GM23248 (cell line): Measurements from ENCODE around the gene SSPN. TPM values are rescaled to one million over a fixed set of nuclear protein-coding genes. Genes with fewer than 3 reads are reported as not detected.

Experiments
- DNase-seq: peaks from one replicate; pipeline ENCODE4 v3.0.0-alpha.2; 2015
- H2AFZ ChIP-seq: fragments of 200-600 bp; sonication (generic); 2 replicates; pipeline ENCODE4 v1.6.1; 2016; ENCODE audit warnings: antibody characterized with exemption
- H3F3A ChIP-seq: fragments of 200-600 bp; sonication (generic); 2 replicates; pipeline ENCODE4 v1.6.1; 2016; ENCODE audit warnings: mild to moderate bottlenecking, antibody characterized with exemption, mixed run types; ENCODE audit not compliant: insufficient read depth
- H3K27ac ChIP-seq: fragments of 200-600 bp; sonication (generic); 2 replicates; pipeline ENCODE4 v1.5.1; 2016; ENCODE audit warnings: mild to moderate bottlenecking
- H3K27me3 ChIP-seq: fragments of 200-600 bp; sonication (generic); replicated peaks from 2 replicates; pipeline ENCODE4 v1.6.1; 2016; ENCODE audit warnings: mild to moderate bottlenecking; ENCODE audit not compliant: insufficient read depth
- H3K36me3 ChIP-seq: fragments of 200-600 bp; sonication (generic); 2 replicates; pipeline ENCODE4 v1.6.1; 2016; ENCODE audit warnings: low read depth, mild to moderate bottlenecking
- H3K4me1 ChIP-seq: fragments of 200-600 bp; sonication (generic); 2 replicates; pipeline ENCODE4 v1.6.1; 2016; ENCODE audit warnings: mild to moderate bottlenecking; ENCODE audit not compliant: insufficient read depth
- H3K4me2 ChIP-seq: fragments of 200-600 bp; sonication (generic); one replicate; pipeline ENCODE4 v1.6.1; 2016; ENCODE audit warnings: mild to moderate bottlenecking; ENCODE audit not compliant: unreplicated experiment
- H3K4me3 ChIP-seq: fragments of 200-600 bp; sonication (generic); 2 replicates; pipeline ENCODE4 v1.5.1; 2016; ENCODE audit warnings: mild to moderate bottlenecking
- H3K79me2 ChIP-seq: fragments of 200-600 bp; sonication (generic); 2 replicates; pipeline ENCODE4 v1.6.1; 2016; ENCODE audit warnings: mild to moderate bottlenecking; ENCODE audit not compliant: insufficient read depth
- H3K9ac ChIP-seq: fragments of 200-600 bp; sonication (generic); 2 replicates; pipeline ENCODE4 v1.6.1; 2016; ENCODE audit warnings: mild to moderate bottlenecking
- H3K9me2 ChIP-seq: fragments of 200-600 bp; sonication (generic); 2 replicates; pipeline ENCODE4 v1.6.1; 2016; ENCODE audit warnings: mixed run types, mild to moderate bottlenecking, moderate library complexity; ENCODE audit not compliant: insufficient read depth
- H3K9me3 ChIP-seq: fragments of 200-600 bp; sonication (generic); one replicate; pipeline ENCODE4 v1.6.1; 2017; ENCODE audit warnings: low read depth
- H4K20me1 ChIP-seq: fragments of 200-600 bp; sonication (generic); 2 replicates; pipeline ENCODE4 v1.6.0; 2016; ENCODE audit not compliant: insufficient read depth
- EZH2 ChIP-seq: fragments of 200-600 bp; sonication (generic); IDR thresholded peaks from 2 replicates; pipeline ENCODE4 v1.6.1; 2018; ENCODE audit warnings: antibody characterized with exemption, mild to moderate bottlenecking; ENCODE audit not compliant: insufficient read depth, poor library complexity, severe bottlenecking
- EZH2phosphoT487 ChIP-seq: fragments of 200-600 bp; sonication (generic); IDR thresholded peaks from 2 replicates; pipeline ENCODE4 v1.6.1; 2018; ENCODE audit warnings: antibody characterized with exemption, moderate library complexity, mild to moderate bottlenecking, low read depth; ENCODE audit not compliant: insufficient read depth
- WGBS, 2 experiments: methylation state at CpG; one replicate each; pipeline ENCODE4 v1.1.6; 2015 to 2017; ENCODE audit warnings: low lambda C conversion rate in 2 of 2, low coverage in 1 of 2; ENCODE audit errors: missing lambda C conversion rate in 2 of 2; 5-methylcytosine and 5-hydroxymethylcytosine counted together
- in situ Hi-C: fragments of 300-500 bp; cut with MboI; formaldehyde crosslinking; loops from 2 replicates; pipeline ENCODE4 v1.15.0; 2020
- polyA plus RNA-seq: library from polyadenylated mRNA; unstranded; fragments of >200 nt; fragmentation: Nextera tagmentation; extraction: Ambion mirVana; gene quantifications from 2 replicates; pipeline ENCODE4 v1.2.1, GENCODE V29; 2016
- total RNA-seq: library from RNA; depleted of rRNA; stranded (reverse); fragments of >200 nt; shearing (Covaris generic); gene quantifications from 2 replicates; pipeline ENCODE4 v1.2.3, GENCODE V29; 2014

SSPN gene
- total and polyA plus RNA-seq, 2 experiments from 2014 or later, result 12.5 to 22.0 TPM

- peaks cover 39% of the 10 kb centered on the region for H3K4me1 ChIP-seq
These were observed 77.5 kb downstream of the SSPN start for GRCh38 chr12:26272851-26273250.

DNA sequence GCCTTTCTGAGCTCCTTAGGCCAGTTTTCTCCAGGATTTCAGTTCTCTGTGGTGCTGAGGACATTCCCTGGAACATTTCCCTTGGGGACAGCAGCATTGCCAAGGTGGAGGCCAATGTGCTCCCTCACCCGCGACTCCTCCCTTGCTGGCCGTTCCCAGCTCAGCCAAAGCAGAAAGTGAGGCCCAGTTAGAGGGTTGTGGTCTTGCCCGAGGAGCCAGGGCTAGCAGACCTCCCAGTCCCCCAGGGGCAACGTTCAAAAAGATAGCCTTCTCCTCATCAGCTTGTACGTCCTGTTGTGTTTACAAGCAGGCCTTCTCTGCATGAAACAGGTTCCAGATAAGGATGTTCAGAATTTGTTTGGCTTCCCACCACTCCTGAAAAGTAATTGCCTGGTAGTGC lies 78.4 kb downstream of the SSPN start:
- DNase-seq, result peak; percentile 23
- H4K20me1 ChIP-seq, result no peaks in the 10 kb centered on the region
- H3K36me3 ChIP-seq, result no peaks in the 10 kb centered on the region
- WGBS, 2 experiments, result 41% methylated on average over 6 of the region's 6 CpGs
- 0 out of 2 replicates have a peak overlapping the region, but pooled peaks have one; percentile 65 for H2AFZ ChIP-seq
- no peaks in the 10 kb centered on the region for H3K9me2 ChIP-seq
- no peaks in the 10 kb centered on the region for H3K79me2 ChIP-seq
- H3K4me3 ChIP-seq, result no peak overlapping the region
- H3K27ac ChIP-seq, result peak overlapping the region; percentile 77
- no peak overlapping the region for H3K4me2 ChIP-seq
- peak overlapping the region; percentile 65 for H3K9ac ChIP-seq
- H3K9me3 ChIP-seq, result no peaks in the 10 kb centered on the region
- H3F3A ChIP-seq, result peaks cover 18% of the 10 kb centered on the region
- TF ChIP-seq EZH2 (no peak), EZH2phosphoT487 (no peak)
- in situ Hi-C loops, result no loop called here
- H3K27me3 ChIP-seq, result no peaks in the 10 kb centered on the region
- H3K4me1 ChIP-seq, result peaks cover 39% of the 10 kb centered on the region

More at GRCh38 chr12:26272851-26273250, 77.5 kb downstream of the SSPN start:
- 94 to 98% methylated on average over 2 of the region's 2 CpGs for WGBS, 2 experiments
- Histone ChIP-seq H3K9me2 (no peaks in the 10 kb centered on the region), H3K9ac (no peak overlapping the region), H3K79me2 (no peaks in the 10 kb centered on the region), H3F3A (peaks cover 18% of the 10 kb centered on the region), H3K4me3 (no peak overlapping the region), H3K27me3 (no peaks in the 10 kb centered on the region), H3K4me2 (no peak overlapping the region), H4K20me1 (no peaks in the 10 kb centered on the region), H3K36me3 (no peaks in the 10 kb centered on the region), H3K9me3 (no peaks in the 10 kb centered on the region), H2AFZ (no peak overlapping the region), H3K27ac (no peak overlapping the region)
- in situ Hi-C loops, result no loop called here
- DNase-seq, result no peak
- TF ChIP-seq EZH2 (no peak), EZH2phosphoT487 (no peak)

DNA sequence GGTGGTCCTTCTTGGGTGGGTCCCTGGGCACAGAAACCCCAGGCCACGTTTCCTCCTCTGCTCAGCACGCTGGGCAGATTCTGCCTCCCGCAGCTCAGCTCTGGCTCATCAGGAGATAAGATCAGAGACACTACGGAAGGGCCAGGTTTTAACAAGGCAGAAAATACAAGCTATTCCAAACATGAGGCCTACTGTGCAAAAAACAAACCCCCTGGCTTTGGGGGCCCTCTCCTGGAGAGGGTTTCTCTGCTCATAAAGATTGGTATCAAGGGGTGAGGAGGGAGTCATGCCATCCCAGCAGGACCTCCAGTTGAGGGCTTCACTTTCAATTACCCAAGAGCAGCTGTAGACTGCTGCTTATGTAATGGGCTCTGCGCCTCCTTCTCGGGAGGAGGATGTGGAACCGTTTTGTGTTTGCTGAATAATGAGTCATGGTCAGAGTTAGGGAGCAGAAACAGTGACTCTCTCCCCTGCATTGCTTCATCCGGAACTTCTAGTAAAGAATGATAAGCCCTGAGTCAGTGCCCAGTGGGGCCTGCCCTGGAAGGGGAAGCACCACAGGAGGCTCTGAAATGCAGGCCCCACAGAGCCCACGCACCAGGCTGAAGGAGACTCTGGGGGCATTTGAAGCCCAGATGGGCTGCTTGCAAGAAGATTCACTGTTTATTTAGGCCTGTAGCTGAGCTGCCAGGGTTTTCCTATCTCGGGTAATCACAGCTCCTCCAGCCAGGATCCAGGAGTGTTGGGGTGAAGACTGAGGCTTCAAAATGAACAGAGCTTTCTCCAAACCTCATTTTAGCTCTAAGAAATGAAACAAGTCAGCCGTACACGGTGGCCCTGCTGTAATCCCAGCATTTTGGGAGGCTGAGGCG lies 79.3 kb downstream of the SSPN start:
- H3K36me3 ChIP-seq, result no peaks in the 10 kb centered on the region
- H2AFZ ChIP-seq, result peak overlapping the region; percentile 66
- no peaks in the 10 kb centered on the region for H3K79me2 ChIP-seq
- no peak for TF ChIP-seq EZH2phosphoT487
- TF ChIP-seq EZH2, result no peak
- H3K4me1 ChIP-seq, result peaks cover 39% of the 10 kb centered on the region
- 14 to 15% methylated on average over 13 of the region's 13 CpGs for WGBS, 2 experiments
- no peaks in the 10 kb centered on the region for H3K9me3 ChIP-seq
- no peaks in the 10 kb centered on the region for H3K9me2 ChIP-seq
- peak overlapping the region; percentile 66 for H3K9ac ChIP-seq
- peak overlapping the region; percentile 49 for H3K4me3 ChIP-seq
- peak overlapping the region; percentile 77 for H3K27ac ChIP-seq
- in situ Hi-C loops, result no loop called here
- H3K4me2 ChIP-seq, result peak overlapping the region; percentile 75
- peaks cover 18% of the 10 kb centered on the region for H3F3A ChIP-seq
- no peaks in the 10 kb centered on the region for H4K20me1 ChIP-seq
- peak; percentile 99 for DNase-seq
- H3K27me3 ChIP-seq, result no peaks in the 10 kb centered on the region

DNA sequence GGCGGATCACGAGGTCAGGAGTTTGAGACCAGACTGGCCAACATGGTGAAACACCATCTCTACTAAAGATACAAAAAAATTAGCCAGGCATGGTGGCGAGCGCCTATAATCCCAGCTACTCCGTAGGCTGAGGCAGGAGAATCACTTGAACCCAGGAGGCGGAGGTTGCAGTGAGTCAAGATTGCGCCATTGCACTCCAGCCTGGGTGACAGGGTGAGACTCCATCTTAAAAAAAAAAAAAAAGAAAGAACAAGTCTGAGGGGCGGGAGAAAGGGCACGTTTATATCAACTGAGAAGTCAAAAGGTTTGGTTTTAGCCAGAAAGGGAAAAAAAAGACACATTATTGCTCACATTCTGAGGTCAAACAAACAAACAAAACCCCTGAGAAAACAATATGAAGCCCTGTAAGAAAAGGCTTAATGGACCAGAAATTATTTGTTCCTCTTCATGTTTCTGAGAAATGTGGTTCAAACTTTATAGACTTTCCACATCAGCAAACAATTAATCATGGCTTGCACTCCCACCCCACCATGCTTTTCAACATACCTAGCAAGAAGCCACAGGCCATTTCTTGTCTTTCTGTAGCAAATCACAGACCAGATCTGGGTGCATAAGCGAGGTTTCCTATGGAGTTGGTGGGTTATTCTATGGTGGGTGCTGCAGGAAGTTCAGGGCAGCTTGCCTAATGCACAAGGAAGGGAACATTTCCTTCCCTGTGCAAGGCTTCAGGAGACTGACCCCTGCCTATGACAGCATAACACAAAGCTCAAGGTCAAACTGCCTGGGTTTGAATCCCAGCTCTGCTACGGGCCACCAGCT lies 80.1 kb downstream of the SSPN start:
- peak overlapping the region; percentile 66 for H3K9ac ChIP-seq
- H3K4me2 ChIP-seq, result peak overlapping the region; percentile 67
- H3K27ac ChIP-seq, result peak overlapping the region; percentile 77
- H4K20me1 ChIP-seq, result no peaks in the 10 kb centered on the region
- no peaks in the 10 kb centered on the region for H3K9me3 ChIP-seq
- H2AFZ ChIP-seq, result peak overlapping the region; percentile 66; the same call in 1 of the 2 replicates
- no peak overlapping the region for H3K4me3 ChIP-seq
- 81 to 87% methylated on average over 9 to 11 of the region's 11 CpGs for WGBS, 2 experiments
- peaks cover 18% of the 10 kb centered on the region for H3F3A ChIP-seq
- no peaks in the 10 kb centered on the region for H3K36me3 ChIP-seq
- DNase-seq, result no peak
- peaks cover 39% of the 10 kb centered on the region for H3K4me1 ChIP-seq
- in situ Hi-C loops, result no loop called here
- H3K9me2 ChIP-seq, result no peaks in the 10 kb centered on the region
- H3K27me3 ChIP-seq, result no peaks in the 10 kb centered on the region
- TF ChIP-seq EZH2, result no peak
- TF ChIP-seq EZH2phosphoT487, result no peak
- no peaks in the 10 kb centered on the region for H3K79me2 ChIP-seq
